ENCODE results near the gene SP100.

DNA sequence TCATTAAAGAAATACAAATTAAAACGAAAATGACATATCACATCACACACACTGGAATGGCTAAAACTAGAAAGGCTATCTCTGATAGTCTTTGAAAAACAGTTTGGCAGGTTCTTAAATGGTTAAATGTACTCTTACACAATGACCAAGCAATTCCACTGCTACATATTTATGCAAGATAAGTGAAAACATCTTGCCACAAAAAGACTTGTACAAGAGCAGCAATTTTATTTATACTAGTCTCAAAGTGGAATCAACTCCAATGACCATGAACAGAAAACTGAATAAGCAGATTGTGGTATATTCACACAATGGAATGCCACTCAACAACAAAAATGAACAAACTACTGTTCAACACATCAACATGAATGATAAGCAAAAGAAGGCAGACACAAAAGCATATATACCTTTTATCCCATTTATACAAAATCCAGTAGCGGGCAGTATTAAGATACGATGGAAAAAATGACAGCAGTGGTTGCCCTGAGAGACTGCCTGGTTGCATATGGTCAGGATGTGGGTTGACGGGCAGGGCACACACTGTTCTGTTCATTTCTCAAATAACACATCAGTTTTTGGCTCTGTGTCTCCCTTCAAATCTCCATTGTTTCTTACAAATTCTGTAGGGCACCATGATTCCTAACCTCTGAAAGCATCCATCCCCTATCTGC, 25.4 kb downstream of the SP100 start:
- TF ChIP-seq, protein P1, sequence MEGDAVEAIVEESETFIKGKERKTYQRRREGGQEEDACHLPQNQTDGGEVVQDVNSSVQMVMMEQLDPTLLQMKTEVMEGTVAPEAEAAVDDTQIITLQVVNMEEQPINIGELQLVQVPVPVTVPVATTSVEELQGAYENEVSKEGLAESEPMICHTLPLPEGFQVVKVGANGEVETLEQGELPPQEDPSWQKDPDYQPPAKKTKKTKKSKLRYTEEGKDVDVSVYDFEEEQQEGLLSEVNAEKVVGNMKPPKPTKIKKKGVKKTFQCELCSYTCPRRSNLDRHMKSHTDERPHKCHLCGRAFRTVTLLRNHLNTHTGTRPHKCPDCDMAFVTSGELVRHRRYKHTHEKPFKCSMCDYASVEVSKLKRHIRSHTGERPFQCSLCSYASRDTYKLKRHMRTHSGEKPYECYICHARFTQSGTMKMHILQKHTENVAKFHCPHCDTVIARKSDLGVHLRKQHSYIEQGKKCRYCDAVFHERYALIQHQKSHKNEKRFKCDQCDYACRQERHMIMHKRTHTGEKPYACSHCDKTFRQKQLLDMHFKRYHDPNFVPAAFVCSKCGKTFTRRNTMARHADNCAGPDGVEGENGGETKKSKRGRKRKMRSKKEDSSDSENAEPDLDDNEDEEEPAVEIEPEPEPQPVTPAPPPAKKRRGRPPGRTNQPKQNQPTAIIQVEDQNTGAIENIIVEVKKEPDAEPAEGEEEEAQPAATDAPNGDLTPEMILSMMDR (IDR thresholded peaks at IDR 0.05), result no peak
- TF ChIP-seq POLR2A (IDR thresholded peaks at IDR 0.05), result no peak
